WTC11 (cell line): ENCODE data around the gene POGLUT2. TPM values are rescaled to one million over a fixed set of nuclear protein-coding genes. Genes with fewer than 3 reads are reported as not detected.

Experiments used
- ATAC-seq: fragments of 200-7000 bp; cut with Tn5 transposase; 2 replicates; pipeline ENCODE4 v1.10.0; 2021; ENCODE audit warnings: mild to moderate bottlenecking, moderate library complexity
- CTCF ChIA-PET: fragments of 300-600 bp; sonication (Branson Sonifier 250); formaldehyde crosslinking; loops from one replicate; lab custom pipeline; 2021; ENCODE audit warnings: antibody characterized with exemption; lab: Charles Lee
- POLR2A ChIA-PET: fragments of 350-600 bp; sonication (Branson Sonifier 250); formaldehyde crosslinking; loops from one replicate; lab custom pipeline; 2021; ENCODE audit warnings: antibody characterized with exemption; lab: Charles Lee
- DNase-seq: peaks from one replicate; pipeline ENCODE4 v3.0.0; 2021; ENCODE audit warnings: low spot score
- H3K27ac Mint-ChIP-seq: 2 replicates; pipeline ENCODE4 v1.8.0; 2021; ENCODE audit warnings: mixed read lengths
- H3K27me3 Mint-ChIP-seq: 2 replicates; pipeline ENCODE4 v1.8.0; 2021; ENCODE audit warnings: low read depth, mild to moderate bottlenecking, moderate library complexity, mixed read lengths
- H3K36me3 Mint-ChIP-seq: 2 replicates; pipeline ENCODE4 v1.8.0; 2021; ENCODE audit warnings: mixed read lengths
- H3K4me1 Mint-ChIP-seq: 2 replicates; pipeline ENCODE4 v1.8.0; 2022; ENCODE audit warnings: mixed read lengths
- H3K4me3 Mint-ChIP-seq: 2 replicates; pipeline ENCODE4 v1.8.0; 2021; ENCODE audit warnings: mild to moderate bottlenecking, moderate library complexity, mixed read lengths
- H3K9me3 Mint-ChIP-seq: 2 replicates; pipeline ENCODE4 v1.8.0; 2021; ENCODE audit warnings: mixed read lengths
- ATF6 ChIP-seq: sonication (generic); formaldehyde crosslinking; IDR thresholded peaks from 2 replicates; pipeline ENCODE4 v1.8.1; 2023; ENCODE audit warnings: mild to moderate bottlenecking, missing genetic modification reagents
- CREM ChIP-seq: sonication (generic); formaldehyde crosslinking; IDR thresholded peaks from 2 replicates; pipeline ENCODE4 v1.8.1; 2022; ENCODE audit warnings: mild to moderate bottlenecking, missing genetic modification reagents, moderate library complexity
- E2F1 ChIP-seq: sonication (generic); formaldehyde crosslinking; IDR thresholded peaks from 2 replicates; pipeline ENCODE4 v1.8.0; 2022; ENCODE audit warnings: mild to moderate bottlenecking, missing genetic modification reagents
- FOXP1 ChIP-seq: sonication (generic); formaldehyde crosslinking; IDR thresholded peaks from 2 replicates; pipeline ENCODE4 v1.8.0; 2022; ENCODE audit warnings: missing genetic modification reagents, mild to moderate bottlenecking, moderate library complexity, borderline replicate concordance
- FOXP4 ChIP-seq: sonication (generic); formaldehyde crosslinking; IDR thresholded peaks from 2 replicates; pipeline ENCODE4 v1.8.0; 2022; ENCODE audit warnings: mild to moderate bottlenecking, missing genetic modification reagents
- GABPB1 ChIP-seq: sonication (generic); formaldehyde crosslinking; IDR thresholded peaks from 2 replicates; pipeline ENCODE4 v1.8.1; 2023; ENCODE audit warnings: mild to moderate bottlenecking, missing genetic modification reagents
- GRHL2 ChIP-seq: fragments of 250-450 bp; sonication (Bioruptor Pico); IDR thresholded peaks from 2 replicates; pipeline ENCODE4 v1.8.0; 2022; ENCODE audit warnings: mild to moderate bottlenecking, moderate library complexity; ENCODE audit not compliant: insufficient replicate concordance, severe bottlenecking
- HMGA2 ChIP-seq: fragments of 250-450 bp; sonication (Bioruptor Pico); IDR thresholded peaks from 2 replicates; pipeline ENCODE4 v1.4.0; 2021; ENCODE audit warnings: mild to moderate bottlenecking, moderate library complexity
- HMGXB4 ChIP-seq: sonication (generic); formaldehyde crosslinking; IDR thresholded peaks from 2 replicates; pipeline ENCODE4 v1.8.1; 2023; ENCODE audit warnings: mild to moderate bottlenecking, moderate library complexity, missing genetic modification reagents
- JAZF1 ChIP-seq: fragments of 250-450 bp; sonication (Bioruptor Pico); IDR thresholded peaks from 2 replicates; pipeline ENCODE4 v1.9.0; 2021; ENCODE audit warnings: moderate library complexity, mild to moderate bottlenecking, inconsistent platforms
- STAT6 ChIP-seq: sonication (generic); formaldehyde crosslinking; conservative IDR thresholded peaks from 2 replicates; pipeline ENCODE4 v1.8.1; 2023; ENCODE audit warnings: mild to moderate bottlenecking, low read depth, missing genetic modification reagents, moderate library complexity
- ZNF423 ChIP-seq: fragments of 250-450 bp; sonication (Bioruptor Pico); IDR thresholded peaks from 2 replicates; pipeline ENCODE4 v2.1.2; 2022; ENCODE audit warnings: mild to moderate bottlenecking, moderate library complexity
- ZNF532 ChIP-seq: fragments of 250-450 bp; sonication (Bioruptor Pico); IDR thresholded peaks from 2 replicates; pipeline ENCODE4 v1.9.0; 2021; ENCODE audit warnings: mild to moderate bottlenecking, borderline replicate concordance
- total RNA-seq: library from RNA; stranded (reverse); gene quantifications from 3 replicates; pipeline ENCODE4 v1.2.3, GENCODE V29; 2021

The POGLUT2 gene
- total RNA-seq, 1 experiment from 2014 or later, result 17.2 TPM

GRCh38 chr13:102814793-102815192, 16.0 kb upstream of the POGLUT2 start (continued):
- TF ChIP-seq HMGXB4 (CRISPR knock-in tag) (no peak), GRHL2 (CRISPR knock-in tag) (no peak), FOXP1 (CRISPR knock-in tag) (no peak), FOXP4 (no peak)

GRCh38 chr13:102814025-102814607, 15.3 kb upstream of the POGLUT2 start:
- ChIA-PET CTCF (no interaction called here), POLR2A (no interaction called here)
- H3K27ac Mint-ChIP-seq, result no peak overlapping the region
- ATAC-seq (no peak), DNase-seq (no peak)
- no peaks in the 10 kb centered on the region for H3K27me3 Mint-ChIP-seq
- peaks cover 3% of the 10 kb centered on the region; the same call in 1 of the 2 replicates for H3K4me1 Mint-ChIP-seq
- H3K36me3 Mint-ChIP-seq, result peaks cover 15% of the 10 kb centered on the region
- H3K9me3 Mint-ChIP-seq, result peaks cover 13% of the 10 kb centered on the region
- no peak for TF ChIP-seq JAZF1 (CRISPR knock-in tag)
- no peak for TF ChIP-seq ZNF423
- no peak for TF ChIP-seq STAT6 (CRISPR knock-in tag)
- TF ChIP-seq GABPB1 (CRISPR knock-in tag), result no peak
- no peak for TF ChIP-seq HMGA2 (CRISPR knock-in tag)
- no peak for TF ChIP-seq E2F1 (CRISPR knock-in tag)
- no peak overlapping the region for H3K4me3 Mint-ChIP-seq

- Mint-ChIP-seq H3K4me3 (no peak overlapping the region), H3K9me3 (peaks cover 13% of the 10 kb centered on the region), H3K36me3 (peaks cover 15% of the 10 kb centered on the region), H3K27ac (no peak overlapping the region), H3K27me3 (no peaks in the 10 kb centered on the region), H3K4me1 (peaks cover 3% of the 10 kb centered on the region; the same call in 1 of the 2 replicates)
- DNase-seq, result no peak
- CTCF ChIA-PET, result no interaction called here
- POLR2A ChIA-PET, result no interaction called here
- ATAC-seq, result peak; percentile 78
- TF ChIP-seq ZNF532 (CRISPR knock-in tag) (no peak), FOXP4 (no peak), ATF6 (CRISPR knock-in tag) (no peak), CREM (CRISPR knock-in tag) (no peak)
These were observed 14.0 kb upstream of the POGLUT2 start for GRCh38 chr13:102812611-102813287.
